MM.1S (cell line): ENCODE results near the gene VAV2.

Experiments used
- DNase-seq: peaks from one replicate; pipeline ENCODE4 v3.0.0-alpha.2; 2015
- H2AFZ ChIP-seq: fragments of 300-600 bp; sonication (generic); 2 replicates; pipeline ENCODE4 v1.6.0; 2016; ENCODE audit warnings: antibody characterized with exemption, low read length
- H3F3A ChIP-seq: fragments of 300-600 bp; sonication (generic); 2 replicates; pipeline ENCODE4 v1.6.1; 2016; ENCODE audit warnings: mild to moderate bottlenecking, antibody characterized with exemption, low read length, moderate library complexity, mixed read lengths; ENCODE audit not compliant: insufficient read depth
- H3K27ac ChIP-seq: fragments of 300-600 bp; sonication (generic); 2 replicates; pipeline ENCODE4 v1.5.1; 2016; ENCODE audit warnings: mild to moderate bottlenecking, low read length
- H3K27me3 ChIP-seq: fragments of 300-600 bp; sonication (generic); replicated peaks from 2 replicates; pipeline ENCODE4 v1.6.0; 2016; ENCODE audit warnings: low read length; ENCODE audit not compliant: insufficient read depth
- H3K36me3 ChIP-seq: fragments of 300-600 bp; sonication (generic); replicated peaks from 2 replicates; pipeline ENCODE4 v1.6.1; 2016; ENCODE audit warnings: mild to moderate bottlenecking, low read length, mixed read lengths; ENCODE audit not compliant: insufficient read depth
- H3K4me1 ChIP-seq: fragments of 300-600 bp; sonication (generic); 2 replicates; pipeline ENCODE4 v1.6.1; 2016; ENCODE audit warnings: low read length, mixed read lengths
- H3K4me2 ChIP-seq: fragments of 300-600 bp; sonication (generic); 2 replicates; pipeline ENCODE4 v1.6.0; 2016; ENCODE audit warnings: low read depth, low read length
- H3K4me3 ChIP-seq: fragments of 300-600 bp; sonication (generic); 2 replicates; pipeline ENCODE4 v1.5.1; 2016; ENCODE audit warnings: low read length, mixed read lengths
- H3K79me2 ChIP-seq: fragments of 300-600 bp; sonication (generic); 2 replicates; pipeline ENCODE4 v1.6.1; 2016; ENCODE audit warnings: mixed run types, low read length, mixed read lengths
- H3K9ac ChIP-seq: fragments of 300-600 bp; sonication (generic); 2 replicates; pipeline ENCODE4 v1.6.1; 2016; ENCODE audit warnings: low read length, mixed read lengths
- H3K9me2 ChIP-seq: fragments of 300-600 bp; sonication (generic); replicated peaks from 2 replicates; pipeline ENCODE4 v1.6.1; 2016; ENCODE audit warnings: mild to moderate bottlenecking, low read length, mixed read lengths; ENCODE audit not compliant: insufficient read depth
- H3K9me3 ChIP-seq: fragments of 300-600 bp; sonication (generic); replicated peaks from 2 replicates; pipeline ENCODE4 v1.6.1; 2016; ENCODE audit warnings: mild to moderate bottlenecking, low read length, mixed read lengths; ENCODE audit not compliant: insufficient read depth
- H4K20me1 ChIP-seq: fragments of 300-600 bp; sonication (generic); 2 replicates; pipeline ENCODE4 v1.6.1; 2016; ENCODE audit warnings: mild to moderate bottlenecking, low read length, moderate library complexity, mixed read lengths; ENCODE audit not compliant: insufficient read depth
- EZH2 ChIP-seq: fragments of 300-600 bp; sonication (generic); optimal IDR thresholded peaks from 2 replicates; pipeline ENCODE3; 2017; ENCODE audit warnings: low read depth, mild to moderate bottlenecking, antibody characterized with exemption, low read length, mixed read lengths
- EZH2phosphoT487 ChIP-seq: fragments of 300-600 bp; sonication (generic); IDR thresholded peaks from 2 replicates; pipeline ENCODE4 v1.6.1; 2018; ENCODE audit warnings: antibody characterized with exemption, low read length
- TF ChIP-seq, protein P1 (sequence below): fragments of 300-600 bp; sonication (generic); IDR thresholded peaks from 2 replicates; pipeline ENCODE4 v1.5.1; 2016; ENCODE audit warnings: antibody characterized with exemption, low read length, mixed read lengths

VAV2 gene

GRCh38 chr9:133773889-133774655 is 218.1 kb downstream of the VAV2 start:
- H3K4me1 ChIP-seq, result no peaks in the 10 kb centered on the region
- no peak overlapping the region for H3K27ac ChIP-seq
- no peak overlapping the region for H3K9ac ChIP-seq
- H3F3A ChIP-seq, result no peaks in the 10 kb centered on the region
- no peak overlapping the region for H3K4me3 ChIP-seq
- H3K4me2 ChIP-seq, result no peak overlapping the region
- H3K79me2 ChIP-seq, result no peaks in the 10 kb centered on the region
- TF ChIP-seq EZH2 (no peak), EZH2phosphoT487 (no peak)
- TF ChIP-seq, protein P1, sequence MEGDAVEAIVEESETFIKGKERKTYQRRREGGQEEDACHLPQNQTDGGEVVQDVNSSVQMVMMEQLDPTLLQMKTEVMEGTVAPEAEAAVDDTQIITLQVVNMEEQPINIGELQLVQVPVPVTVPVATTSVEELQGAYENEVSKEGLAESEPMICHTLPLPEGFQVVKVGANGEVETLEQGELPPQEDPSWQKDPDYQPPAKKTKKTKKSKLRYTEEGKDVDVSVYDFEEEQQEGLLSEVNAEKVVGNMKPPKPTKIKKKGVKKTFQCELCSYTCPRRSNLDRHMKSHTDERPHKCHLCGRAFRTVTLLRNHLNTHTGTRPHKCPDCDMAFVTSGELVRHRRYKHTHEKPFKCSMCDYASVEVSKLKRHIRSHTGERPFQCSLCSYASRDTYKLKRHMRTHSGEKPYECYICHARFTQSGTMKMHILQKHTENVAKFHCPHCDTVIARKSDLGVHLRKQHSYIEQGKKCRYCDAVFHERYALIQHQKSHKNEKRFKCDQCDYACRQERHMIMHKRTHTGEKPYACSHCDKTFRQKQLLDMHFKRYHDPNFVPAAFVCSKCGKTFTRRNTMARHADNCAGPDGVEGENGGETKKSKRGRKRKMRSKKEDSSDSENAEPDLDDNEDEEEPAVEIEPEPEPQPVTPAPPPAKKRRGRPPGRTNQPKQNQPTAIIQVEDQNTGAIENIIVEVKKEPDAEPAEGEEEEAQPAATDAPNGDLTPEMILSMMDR, result no peak
- no peak overlapping the region for H2AFZ ChIP-seq
- H4K20me1 ChIP-seq, result no peaks in the 10 kb centered on the region
- no peaks in the 10 kb centered on the region for H3K9me3 ChIP-seq
- no peaks in the 10 kb centered on the region for H3K9me2 ChIP-seq
- no peak for DNase-seq
- peaks cover 21% of the 10 kb centered on the region for H3K27me3 ChIP-seq
- no peaks in the 10 kb centered on the region for H3K36me3 ChIP-seq

GRCh38 chr9:133772581-133772980 is 219.5 kb downstream of the VAV2 start:
- Histone ChIP-seq H3K9me2 (no peaks in the 10 kb centered on the region), H2AFZ (no peak overlapping the region), H3K4me1 (no peaks in the 10 kb centered on the region), H3K9me3 (no peaks in the 10 kb centered on the region), H3K36me3 (no peaks in the 10 kb centered on the region), H3K79me2 (no peaks in the 10 kb centered on the region), H3K4me3 (no peak overlapping the region), H4K20me1 (no peaks in the 10 kb centered on the region), H3K27ac (no peak overlapping the region), H3K27me3 (peaks cover 20% of the 10 kb centered on the region), H3K4me2 (no peak overlapping the region), H3F3A (no peaks in the 10 kb centered on the region), H3K9ac (no peak overlapping the region)
- DNase-seq, result no peak
- TF ChIP-seq EZH2phosphoT487 (no peak), EZH2 (no peak)
- TF ChIP-seq, protein P1, result no peak

DNA sequence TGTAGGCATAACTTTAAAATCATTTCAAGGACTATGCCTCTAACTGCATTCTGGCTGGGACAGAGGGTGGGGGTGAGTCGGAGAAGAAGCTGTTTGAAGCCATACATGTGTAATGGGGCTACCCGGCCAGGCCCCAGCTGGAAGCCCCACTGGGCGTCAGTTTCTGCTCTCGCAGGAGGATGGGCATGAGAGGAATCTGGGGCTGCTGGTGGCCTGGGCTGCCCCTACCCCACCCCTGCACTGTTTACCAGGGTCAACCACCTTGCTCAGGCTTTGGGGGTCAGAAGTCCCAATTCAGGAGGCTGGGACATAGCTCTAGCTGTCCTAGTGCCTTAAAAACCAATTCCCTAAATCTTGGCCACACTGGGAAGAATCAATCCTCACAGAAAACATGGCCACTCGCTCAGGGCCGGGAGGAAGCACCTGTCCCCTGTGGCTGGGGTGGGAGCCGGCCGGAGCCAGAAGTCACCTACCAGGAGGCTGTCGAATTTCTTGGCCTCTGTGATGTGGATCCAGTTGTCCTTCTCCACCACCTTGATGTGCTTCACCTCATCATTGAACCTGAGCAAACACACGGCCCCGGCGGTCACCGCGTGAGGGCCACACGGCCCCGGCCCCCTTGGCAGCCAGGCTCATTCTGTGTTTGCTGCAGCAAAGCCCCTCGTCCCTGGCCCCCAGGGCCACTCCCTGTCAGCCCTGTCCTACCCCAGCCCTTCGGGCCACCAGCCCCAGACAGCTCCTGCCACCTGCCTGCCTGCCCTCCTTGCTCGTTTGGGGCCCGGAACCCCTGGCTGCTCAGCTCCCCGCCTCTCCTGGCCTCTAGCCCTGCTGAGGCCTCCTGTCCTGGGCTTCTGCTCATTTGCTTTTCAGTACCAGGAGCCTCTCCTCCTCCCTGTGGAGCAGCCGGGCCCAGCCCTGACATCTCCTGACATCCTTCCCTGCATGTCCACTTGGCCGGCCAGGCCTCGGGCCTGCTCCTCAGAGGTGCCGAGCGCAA is 220.3 kb downstream of the VAV2 start:
- DNase-seq, result no peak
- Histone ChIP-seq H3K4me3 (no peak overlapping the region), H3K4me2 (no peak overlapping the region), H3K9me3 (no peaks in the 10 kb centered on the region), H3F3A (no peaks in the 10 kb centered on the region), H3K4me1 (no peaks in the 10 kb centered on the region), H2AFZ (no peak overlapping the region), H3K36me3 (no peaks in the 10 kb centered on the region), H4K20me1 (no peaks in the 10 kb centered on the region), H3K27ac (no peak overlapping the region), H3K27me3 (peaks cover 16% of the 10 kb centered on the region), H3K9me2 (no peaks in the 10 kb centered on the region), H3K9ac (no peak overlapping the region), H3K79me2 (no peaks in the 10 kb centered on the region)
- TF ChIP-seq, protein P1, result no peak
- TF ChIP-seq EZH2phosphoT487, result no peak
- TF ChIP-seq EZH2, result no peak
